T-helper 1 cell treated with Interleukin-12 subunit alpha and Interleukin-12 subunit beta and Interleukin-4 antibody, amounts not matched to agents 30 μg/mL and 1 μg/mL, for 36 hours (primary cell): Measurements from ENCODE around the gene CTIF.

ENCODE experiments used
- H3K27ac Mint-ChIP-seq: one replicate; pipeline ENCODE4 v1.8.0; 2021; ENCODE audit warnings: mild to moderate bottlenecking, mixed read lengths
- H3K27me3 Mint-ChIP-seq: one replicate; pipeline ENCODE4 v1.8.0; 2021; ENCODE audit warnings: low read depth, mixed read lengths
- H3K36me3 Mint-ChIP-seq: one replicate; pipeline ENCODE4 v1.8.0; 2021; ENCODE audit warnings: low read depth, mixed read lengths
- H3K4me1 Mint-ChIP-seq: one replicate; pipeline ENCODE4 v1.8.0; 2021; ENCODE audit warnings: low read depth, mixed read lengths
- H3K4me3 Mint-ChIP-seq: one replicate; pipeline ENCODE4 v1.8.0; 2021; ENCODE audit warnings: mild to moderate bottlenecking, moderate library complexity, mixed read lengths
- H3K9me3 Mint-ChIP-seq: one replicate; pipeline ENCODE4 v1.8.0; 2021; ENCODE audit warnings: mixed read lengths

CTIF gene

DNA sequence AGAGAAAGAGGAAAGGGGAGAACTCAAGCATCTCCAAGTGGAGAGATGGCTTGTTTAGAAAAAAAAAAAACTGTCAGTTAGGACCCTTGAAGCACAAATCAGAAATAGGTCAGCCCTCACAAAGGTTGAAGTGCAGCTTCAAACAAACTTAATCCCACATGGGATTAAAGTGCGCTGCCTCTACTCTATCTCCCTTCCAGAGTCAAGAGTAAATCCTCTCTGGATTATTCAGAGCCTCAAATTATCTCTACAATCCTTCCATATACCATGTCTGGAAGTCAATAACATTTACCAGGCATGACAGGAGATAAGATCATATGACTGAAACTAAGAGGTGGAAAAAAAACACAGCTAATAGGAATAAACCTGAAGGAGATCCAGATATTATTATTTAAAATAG, 342.1 kb downstream of the CTIF start:
- Mint-ChIP-seq H3K27ac (no peak overlapping the region), H3K36me3 (no peaks in the 10 kb centered on the region), H3K9me3 (no peaks in the 10 kb centered on the region), H3K27me3 (no peaks in the 10 kb centered on the region), H3K4me1 (peaks cover 14% of the 10 kb centered on the region), H3K4me3 (no peak overlapping the region)

DNA sequence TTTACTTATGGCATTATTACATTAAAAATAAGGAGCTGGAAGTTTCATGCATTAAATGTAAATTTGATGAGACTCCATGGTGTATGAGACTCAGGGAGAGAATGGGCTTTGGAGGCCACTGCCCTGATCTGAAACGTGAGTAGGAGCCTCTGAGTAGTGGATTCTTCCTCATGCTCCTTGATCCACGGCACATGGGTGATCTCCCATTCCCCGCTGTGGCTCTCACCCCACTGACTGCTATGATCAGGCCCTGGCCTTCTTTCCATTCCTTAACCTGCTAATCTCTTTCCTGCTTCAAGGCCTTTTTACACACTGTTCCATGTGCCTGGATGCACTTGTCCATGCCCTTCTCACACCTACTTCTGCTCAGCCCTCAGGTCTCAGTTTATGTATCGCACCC, 343.5 kb downstream of the CTIF start:
- Mint-ChIP-seq H3K27ac (no peak overlapping the region), H3K4me1 (peaks cover 14% of the 10 kb centered on the region), H3K36me3 (no peaks in the 10 kb centered on the region), H3K4me3 (no peak overlapping the region), H3K27me3 (no peaks in the 10 kb centered on the region), H3K9me3 (no peaks in the 10 kb centered on the region)

DNA sequence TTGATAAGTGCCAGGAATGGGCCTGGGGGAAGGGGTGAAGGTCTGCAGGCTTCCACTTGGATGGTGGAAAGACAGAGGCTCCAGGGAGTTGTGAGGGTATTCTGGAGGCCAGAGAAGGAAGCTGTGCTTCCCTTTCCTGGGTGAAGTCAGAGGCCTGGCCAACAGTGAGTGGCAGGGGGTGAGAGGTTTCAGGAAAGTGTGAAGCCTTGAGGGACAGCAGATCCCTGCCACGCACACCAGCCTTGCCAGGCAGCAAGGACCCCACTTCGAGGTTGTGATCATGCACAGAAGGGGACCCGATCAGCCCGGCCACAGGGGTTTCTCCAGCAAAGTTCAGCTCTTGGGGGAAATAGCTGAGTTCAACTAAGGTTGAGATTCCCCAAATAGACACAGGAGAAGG, 345.5 kb downstream of the CTIF start:
- H3K27me3 Mint-ChIP-seq = no peaks in the 10 kb centered on the region
- no peak overlapping the region for H3K27ac Mint-ChIP-seq
- no peak overlapping the region for H3K4me3 Mint-ChIP-seq

DNA sequence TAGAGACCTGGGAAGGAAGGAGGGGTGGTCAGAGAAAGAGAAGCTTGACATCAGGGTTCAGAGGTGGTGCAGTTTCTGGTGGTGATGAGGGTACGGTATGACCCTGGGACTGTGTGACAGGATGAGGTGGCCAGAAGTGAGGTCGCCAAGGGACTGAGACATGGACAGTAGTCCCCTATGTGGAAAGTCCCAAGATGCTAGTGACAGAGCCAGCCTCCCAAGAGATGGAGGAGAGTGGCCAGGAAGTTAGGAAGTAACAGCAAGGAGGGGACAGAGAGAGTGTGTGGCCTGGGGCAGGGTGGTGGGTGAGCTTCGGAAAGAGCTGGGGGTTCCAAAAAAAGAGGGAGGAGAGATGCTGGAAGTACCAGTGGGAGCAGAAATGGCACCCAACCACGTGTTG, 345.9 kb downstream of the CTIF start:
- H3K27ac Mint-ChIP-seq = no peak overlapping the region
- H3K4me1 Mint-ChIP-seq = peaks cover 14% of the 10 kb centered on the region
- H3K4me3 Mint-ChIP-seq = no peak overlapping the region
- H3K9me3 Mint-ChIP-seq = no peaks in the 10 kb centered on the region
- no peaks in the 10 kb centered on the region for H3K36me3 Mint-ChIP-seq
- H3K27me3 Mint-ChIP-seq = no peaks in the 10 kb centered on the region

More for the DNA sequence above, 345.5 kb downstream of the CTIF start:
- Mint-ChIP-seq H3K4me1 (peaks cover 14% of the 10 kb centered on the region), H3K36me3 (no peaks in the 10 kb centered on the region), H3K9me3 (no peaks in the 10 kb centered on the region)

DNA sequence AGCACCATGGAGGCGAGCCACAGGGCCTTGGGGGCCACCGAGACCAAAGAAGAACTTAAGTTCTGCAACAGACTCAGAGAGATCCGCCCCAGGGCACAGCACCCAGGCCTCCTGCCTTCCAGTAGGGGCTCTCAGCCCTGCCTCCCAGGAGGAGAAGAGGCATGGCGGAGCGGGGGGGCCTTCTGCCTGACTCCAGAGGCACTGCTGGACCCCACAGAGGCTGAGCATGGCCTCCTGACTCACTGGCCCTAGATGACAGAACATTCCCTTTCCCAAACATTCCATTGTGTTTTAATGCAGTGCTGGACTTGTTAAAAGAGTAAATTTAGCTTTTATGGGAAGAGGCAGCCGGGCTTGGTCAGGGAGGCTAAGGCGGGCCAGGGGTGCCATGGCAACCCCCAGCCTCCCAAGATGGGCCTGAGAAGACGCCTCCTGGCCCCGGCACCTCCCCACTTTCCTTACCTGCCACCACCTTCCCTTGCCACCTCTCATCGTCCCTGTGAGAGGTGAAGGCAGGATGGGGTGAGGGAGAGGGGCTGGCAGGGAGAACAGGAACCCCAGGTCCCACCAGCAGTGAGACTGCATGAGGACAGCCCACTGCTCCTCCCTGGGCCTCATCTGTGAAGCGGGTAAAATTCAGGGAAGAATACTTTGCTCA, 346.6 kb downstream of the CTIF start:
- H3K4me3 Mint-ChIP-seq = no peak overlapping the region
- H3K4me1 Mint-ChIP-seq = peaks cover 10% of the 10 kb centered on the region
- H3K36me3 Mint-ChIP-seq = no peaks in the 10 kb centered on the region
- no peaks in the 10 kb centered on the region for H3K27me3 Mint-ChIP-seq
- H3K9me3 Mint-ChIP-seq = no peaks in the 10 kb centered on the region
- H3K27ac Mint-ChIP-seq = no peak overlapping the region

DNA sequence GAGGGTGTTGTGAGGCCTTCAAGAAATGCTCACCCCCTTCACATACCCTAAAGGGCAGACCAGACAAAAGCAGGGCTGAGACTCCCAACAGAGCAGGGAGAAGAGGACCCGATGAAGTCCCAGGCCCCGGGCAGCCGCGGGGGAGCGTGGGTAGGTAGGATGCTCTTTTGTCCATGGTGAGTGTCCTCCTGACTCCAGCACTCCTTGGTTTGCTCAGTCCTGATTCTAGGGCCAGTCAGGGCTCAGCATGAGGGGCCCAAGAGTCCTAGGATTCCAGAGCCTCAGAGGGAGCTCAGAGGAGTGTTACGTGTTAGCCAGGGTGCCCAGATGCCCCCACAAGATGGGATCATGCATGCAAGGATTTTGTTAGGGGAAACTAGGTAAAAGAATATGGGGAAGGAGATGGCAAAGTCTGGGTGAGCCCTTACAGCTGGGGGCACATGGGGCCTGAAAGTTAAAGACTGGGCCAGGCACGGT, 347.1 kb downstream of the CTIF start:
- Mint-ChIP-seq H3K4me1 (peaks cover 5% of the 10 kb centered on the region), H3K9me3 (no peaks in the 10 kb centered on the region), H3K4me3 (no peak overlapping the region), H3K36me3 (no peaks in the 10 kb centered on the region), H3K27ac (no peak overlapping the region), H3K27me3 (no peaks in the 10 kb centered on the region)

DNA sequence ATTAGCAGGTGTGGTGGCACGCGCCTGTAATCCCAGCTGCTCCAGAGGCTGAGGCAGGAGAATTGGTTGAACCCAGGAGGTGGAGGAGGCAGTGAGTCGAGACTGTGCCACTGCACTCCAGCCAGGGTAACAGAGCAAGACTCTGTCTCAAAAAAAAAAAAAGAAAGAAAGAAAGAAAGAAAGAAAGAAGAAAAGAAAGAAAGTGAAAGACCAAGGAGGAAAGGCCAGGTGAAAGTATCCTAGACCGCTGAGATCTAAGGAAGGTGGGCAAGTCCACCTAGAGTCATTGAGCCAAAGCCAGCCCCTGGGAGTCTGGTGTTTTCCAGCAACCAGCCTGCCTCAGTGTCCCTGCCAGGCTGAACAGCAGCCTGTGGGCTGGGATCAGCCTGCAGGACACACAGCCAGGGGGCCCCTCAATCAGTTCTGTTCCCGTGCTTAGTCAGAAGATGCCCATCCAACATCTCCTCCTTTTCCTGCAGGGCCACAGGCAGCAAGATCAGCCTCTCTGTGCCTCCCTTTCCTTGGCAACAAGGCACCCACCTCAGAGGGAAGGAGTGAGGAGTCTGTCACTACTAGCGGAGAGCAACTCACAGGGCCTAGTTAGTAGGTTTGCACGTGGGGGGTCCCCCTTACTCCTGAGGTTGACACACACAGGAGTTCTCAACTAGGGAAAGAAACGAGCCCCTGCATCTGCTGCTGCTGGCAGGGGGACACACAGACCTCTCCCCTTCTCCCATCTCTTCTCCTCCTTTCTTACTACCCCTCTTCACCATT, 347.9 kb downstream of the CTIF start:
- Mint-ChIP-seq H3K27me3 (no peaks in the 10 kb centered on the region), H3K4me3 (no peak overlapping the region), H3K27ac (no peak overlapping the region), H3K36me3 (no peaks in the 10 kb centered on the region), H3K4me1 (peaks cover 3% of the 10 kb centered on the region), H3K9me3 (no peaks in the 10 kb centered on the region)

DNA sequence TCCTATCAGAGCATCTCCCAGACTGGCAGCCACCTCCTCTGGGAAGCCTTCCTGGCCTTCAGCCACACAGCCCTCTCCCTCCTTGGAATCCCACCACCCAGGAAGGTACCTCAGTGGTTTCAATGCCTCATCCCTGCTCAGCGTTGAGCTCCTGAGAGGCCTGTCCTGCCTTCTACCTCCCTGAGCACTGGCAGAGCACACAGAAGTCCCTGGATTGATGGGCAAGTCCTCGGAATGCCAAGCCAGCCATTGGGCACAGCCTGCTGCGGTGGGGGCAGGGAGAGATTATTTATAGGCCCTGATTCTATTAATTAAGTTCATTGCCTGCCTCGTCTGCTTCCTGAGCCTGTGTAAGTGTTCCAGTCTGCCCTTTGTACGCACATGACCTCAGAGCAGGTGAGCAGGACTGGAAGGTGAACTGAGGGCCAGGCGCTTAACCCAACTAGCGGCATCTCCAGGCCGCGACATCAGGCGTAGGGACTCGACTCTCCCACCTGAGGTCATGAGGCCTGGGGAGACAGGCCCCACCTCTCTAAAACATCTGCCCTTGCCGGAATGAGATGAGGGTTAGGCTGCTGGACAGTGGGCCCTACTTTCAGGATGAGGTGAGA, 348.6 kb downstream of the CTIF start:
- no peaks in the 10 kb centered on the region for H3K9me3 Mint-ChIP-seq
- no peaks in the 10 kb centered on the region for H3K27me3 Mint-ChIP-seq
- H3K36me3 Mint-ChIP-seq = no peaks in the 10 kb centered on the region
- H3K4me3 Mint-ChIP-seq = no peak overlapping the region
- H3K4me1 Mint-ChIP-seq = peaks cover 3% of the 10 kb centered on the region
- H3K27ac Mint-ChIP-seq = no peak overlapping the region

DNA sequence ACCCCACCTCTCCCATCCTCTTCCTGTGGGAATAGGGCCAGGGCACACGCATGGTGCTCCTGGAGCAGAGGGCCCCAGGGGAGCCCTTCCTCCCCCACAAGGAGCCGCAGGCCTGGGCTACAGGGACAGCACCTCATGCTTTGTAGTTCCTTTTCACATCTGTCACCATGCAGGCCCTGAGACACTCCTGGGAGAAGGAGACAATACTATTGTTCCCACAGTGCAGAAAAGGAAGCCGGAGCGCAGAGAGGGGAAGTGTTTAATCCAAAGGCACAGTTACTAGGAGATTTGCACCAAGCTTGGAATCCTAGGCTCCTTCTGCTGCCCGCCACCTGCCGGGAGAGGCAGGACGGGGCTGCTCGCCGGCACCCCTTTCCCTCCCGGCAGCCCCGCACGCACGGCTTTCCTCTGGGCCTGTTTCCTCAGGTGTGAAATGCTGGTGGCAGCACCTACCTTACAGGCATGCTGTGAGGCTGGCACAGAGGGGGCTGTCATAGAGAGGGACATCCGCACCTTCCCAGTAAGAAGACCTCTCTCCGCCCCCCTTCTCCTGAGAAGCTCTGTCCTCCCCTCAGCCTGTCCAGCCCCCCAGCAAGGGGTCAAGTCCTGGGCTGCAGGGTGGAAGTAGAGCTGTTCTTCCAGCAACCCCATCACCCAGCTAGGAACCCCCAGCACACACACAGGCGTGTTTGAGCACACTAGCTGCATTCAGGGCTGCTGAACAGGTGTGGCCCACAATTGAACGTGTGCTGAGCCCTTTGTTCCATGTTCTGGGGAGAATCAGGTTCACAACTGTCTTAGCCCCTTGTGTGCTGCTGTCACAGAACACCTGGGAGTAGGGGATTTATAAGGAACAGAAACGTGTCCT, 349.3 kb downstream of the CTIF start:
- Mint-ChIP-seq H3K4me3 (no peak overlapping the region), H3K27ac (no peak overlapping the region), H3K36me3 (no peaks in the 10 kb centered on the region)

DNA sequence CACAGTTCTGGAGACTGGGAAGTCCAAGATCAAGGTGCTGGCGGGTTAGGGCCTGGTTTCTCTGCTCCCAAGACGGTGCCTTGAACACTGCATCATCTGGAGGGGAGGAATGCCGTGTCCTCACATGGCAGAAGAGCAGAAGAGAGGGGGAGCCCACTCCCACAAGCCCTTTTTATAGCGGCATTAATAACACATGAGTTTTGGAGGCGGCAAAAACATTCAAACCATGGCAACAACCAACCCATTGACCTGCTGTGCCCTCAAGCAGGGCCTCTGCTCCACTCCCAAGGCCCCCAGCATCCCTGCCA, 349.9 kb downstream of the CTIF start:
- no peaks in the 10 kb centered on the region for H3K36me3 Mint-ChIP-seq
- H3K27ac Mint-ChIP-seq = no peak overlapping the region
- no peaks in the 10 kb centered on the region for H3K9me3 Mint-ChIP-seq
- peaks cover 3% of the 10 kb centered on the region for H3K4me1 Mint-ChIP-seq
- no peaks in the 10 kb centered on the region for H3K27me3 Mint-ChIP-seq
- H3K4me3 Mint-ChIP-seq = no peak overlapping the region

More for the DNA sequence above, 349.3 kb downstream of the CTIF start:
- peaks cover 3% of the 10 kb centered on the region for H3K4me1 Mint-ChIP-seq
- no peaks in the 10 kb centered on the region for H3K9me3 Mint-ChIP-seq
- H3K27me3 Mint-ChIP-seq = no peaks in the 10 kb centered on the region

DNA sequence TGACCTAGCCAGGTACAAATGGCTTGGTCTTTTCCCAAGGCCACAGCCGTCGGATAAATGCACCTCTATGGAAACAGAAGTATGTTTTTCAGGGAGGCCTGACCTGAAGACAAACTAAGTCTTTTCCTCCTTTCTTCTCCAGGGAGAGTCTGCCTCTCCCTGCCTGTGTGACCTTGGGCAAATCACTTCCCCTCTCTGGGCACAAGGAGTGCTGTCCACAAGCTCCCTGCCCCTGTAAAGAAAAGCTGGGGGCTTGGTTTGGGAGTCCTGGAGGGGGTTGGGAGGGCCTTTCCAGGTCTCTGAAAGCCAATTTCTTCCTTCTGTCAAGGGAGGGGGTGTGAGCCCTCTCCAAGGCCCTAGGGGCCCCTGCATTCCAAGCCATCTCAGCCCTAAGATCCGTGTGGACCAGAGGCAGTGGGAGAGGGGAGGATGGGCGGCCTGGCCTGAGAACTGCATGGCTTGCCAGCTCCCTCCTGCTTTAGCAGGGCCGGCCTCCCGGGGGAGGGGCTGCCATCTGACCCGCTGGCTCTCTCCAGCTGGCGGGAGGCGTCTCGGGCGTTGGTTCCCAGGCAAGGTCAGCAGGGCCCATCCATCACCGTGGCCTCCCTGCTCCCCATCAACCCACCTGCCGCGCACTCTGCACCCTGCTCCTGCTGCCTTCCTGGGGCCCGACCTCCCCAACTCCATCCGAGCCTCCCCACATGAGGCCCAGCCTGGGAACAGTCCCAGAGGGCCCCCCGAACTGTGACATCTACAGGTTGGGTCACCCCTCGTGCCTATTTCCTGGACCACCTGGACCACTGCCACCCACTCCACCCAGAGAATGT, 350.5 kb downstream of the CTIF start:
- no peaks in the 10 kb centered on the region for H3K9me3 Mint-ChIP-seq
- no peaks in the 10 kb centered on the region for H3K36me3 Mint-ChIP-seq
- H3K27ac Mint-ChIP-seq = no peak overlapping the region
- H3K4me3 Mint-ChIP-seq = no peak overlapping the region
- peaks cover 3% of the 10 kb centered on the region for H3K4me1 Mint-ChIP-seq
- H3K27me3 Mint-ChIP-seq = no peaks in the 10 kb centered on the region

DNA sequence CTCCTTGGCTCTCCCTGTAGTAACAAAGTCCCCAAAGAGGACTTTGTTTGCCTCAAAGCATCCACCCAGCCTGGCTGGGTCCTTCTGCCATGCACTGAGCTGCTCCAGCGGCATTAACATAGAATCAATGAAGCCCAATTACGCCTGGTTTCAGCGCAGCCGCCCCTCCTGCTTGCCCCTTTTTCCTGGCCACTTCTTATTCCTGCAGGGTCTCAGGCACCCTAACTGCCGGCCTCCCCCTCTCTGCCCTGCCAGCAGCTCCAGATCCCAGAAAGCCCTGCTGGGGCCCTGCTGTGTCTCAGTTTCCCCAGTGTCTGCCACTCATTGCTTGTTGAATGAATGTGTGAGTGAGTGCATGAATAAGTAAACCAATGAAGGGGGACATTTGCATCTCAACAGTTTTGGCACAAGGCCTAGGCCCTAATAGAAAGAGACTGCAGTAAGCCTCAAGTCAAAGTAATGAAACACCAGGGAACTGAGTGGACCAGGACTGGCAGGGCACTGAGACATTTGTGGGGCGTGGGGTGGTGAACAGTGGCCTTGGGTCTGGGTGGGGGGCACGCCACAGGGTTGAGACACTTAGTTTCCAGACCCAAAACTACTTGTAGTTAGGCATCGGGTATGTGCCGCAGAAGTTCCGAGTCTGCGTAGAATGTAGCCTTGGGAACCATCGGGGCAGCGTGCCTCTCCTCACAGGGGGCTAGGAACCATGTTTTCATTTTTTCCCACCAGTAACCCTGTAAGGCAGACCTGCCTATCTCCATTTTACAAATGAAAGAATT, 351.3 kb downstream of the CTIF start:
- Mint-ChIP-seq H3K4me3 (no peak overlapping the region), H3K36me3 (no peaks in the 10 kb centered on the region), H3K4me1 (no peaks in the 10 kb centered on the region), H3K27ac (no peak overlapping the region), H3K27me3 (no peaks in the 10 kb centered on the region), H3K9me3 (no peaks in the 10 kb centered on the region)

DNA sequence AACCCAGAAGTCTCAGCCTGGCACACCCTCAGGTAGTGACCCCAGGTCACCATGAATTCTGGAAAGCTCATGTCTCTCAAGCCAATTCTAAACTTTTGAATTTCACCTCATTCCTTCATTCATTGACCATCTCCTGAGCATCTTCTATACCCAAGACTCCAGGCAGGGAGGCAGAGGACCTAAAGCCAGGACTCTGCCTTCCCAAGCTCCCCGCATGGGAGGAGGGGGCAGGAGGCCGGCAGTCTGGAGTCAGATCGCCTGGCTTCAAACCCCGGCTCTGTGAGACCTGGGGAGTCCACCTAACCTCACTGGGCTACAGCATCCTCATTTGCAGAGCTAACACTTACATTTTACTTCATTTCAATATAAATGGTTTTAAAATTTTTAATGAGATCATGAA, 352.9 kb downstream of the CTIF start:
- Mint-ChIP-seq H3K27me3 (no peaks in the 10 kb centered on the region), H3K9me3 (no peaks in the 10 kb centered on the region), H3K4me3 (no peak overlapping the region), H3K4me1 (peaks cover 7% of the 10 kb centered on the region), H3K36me3 (peaks cover under 1% of the 10 kb centered on the region), H3K27ac (no peak overlapping the region)
